ENCODE measurements around the gene IMPA2.

DNA sequence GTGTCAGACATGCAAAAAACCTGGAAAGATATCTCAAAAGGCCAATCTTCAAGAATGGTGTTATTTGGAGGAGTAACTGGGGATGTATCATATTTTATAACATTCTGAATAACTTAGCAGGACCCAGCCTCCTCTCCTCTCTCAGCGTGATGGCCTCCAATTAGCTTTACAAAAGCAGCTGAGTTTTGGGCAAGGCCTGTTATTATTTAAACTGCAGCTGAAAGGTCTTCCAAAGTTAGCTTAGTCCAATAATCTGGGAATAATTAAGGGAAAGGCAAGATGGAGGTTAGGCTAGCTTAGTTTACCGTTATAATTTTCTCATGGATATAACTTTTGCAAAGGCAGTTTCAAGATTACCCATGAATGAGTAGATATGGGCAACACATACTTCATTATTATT is 40.4 kb upstream of the IMPA2 start:
- TF ChIP-seq, protein P1, sequence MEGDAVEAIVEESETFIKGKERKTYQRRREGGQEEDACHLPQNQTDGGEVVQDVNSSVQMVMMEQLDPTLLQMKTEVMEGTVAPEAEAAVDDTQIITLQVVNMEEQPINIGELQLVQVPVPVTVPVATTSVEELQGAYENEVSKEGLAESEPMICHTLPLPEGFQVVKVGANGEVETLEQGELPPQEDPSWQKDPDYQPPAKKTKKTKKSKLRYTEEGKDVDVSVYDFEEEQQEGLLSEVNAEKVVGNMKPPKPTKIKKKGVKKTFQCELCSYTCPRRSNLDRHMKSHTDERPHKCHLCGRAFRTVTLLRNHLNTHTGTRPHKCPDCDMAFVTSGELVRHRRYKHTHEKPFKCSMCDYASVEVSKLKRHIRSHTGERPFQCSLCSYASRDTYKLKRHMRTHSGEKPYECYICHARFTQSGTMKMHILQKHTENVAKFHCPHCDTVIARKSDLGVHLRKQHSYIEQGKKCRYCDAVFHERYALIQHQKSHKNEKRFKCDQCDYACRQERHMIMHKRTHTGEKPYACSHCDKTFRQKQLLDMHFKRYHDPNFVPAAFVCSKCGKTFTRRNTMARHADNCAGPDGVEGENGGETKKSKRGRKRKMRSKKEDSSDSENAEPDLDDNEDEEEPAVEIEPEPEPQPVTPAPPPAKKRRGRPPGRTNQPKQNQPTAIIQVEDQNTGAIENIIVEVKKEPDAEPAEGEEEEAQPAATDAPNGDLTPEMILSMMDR (conservative IDR thresholded peaks at IDR 0.05; ENCODE audit: low read length): no peak
- TF ChIP-seq EZH2phosphoT487 (IDR thresholded peaks at IDR 0.05; ENCODE audit: borderline replicate concordance): no peak
